ENCODE data around the gene ROCK1. TPM values are rescaled to one million over a fixed set of nuclear protein-coding genes. Genes with fewer than 3 reads are reported as not detected.

Gene ROCK1
- total RNA-seq, 1 donor from 2014 or later: 66.2 TPM

GRCh38 chr18:21110713-21111345 is 784 bp downstream of the ROCK1 start:
- Mint-ChIP-seq H3K4me1 (peaks cover 4% of the 10 kb centered on the region), H3K36me3 (peaks cover 6% of the 10 kb centered on the region), H3K27me3 (ENCODE audit: insufficient read depth, low read depth) (peaks cover 2% of the 10 kb centered on the region), H3K9me3 (peaks cover 2% of the 10 kb centered on the region), H3K27ac (peak overlapping the region; percentile 74), H3K4me3 (no peak overlapping the region)
- Histone ChIP-seq H3K4me3 (peak overlapping the region; percentile 80), H3K79me2 (ENCODE audit: low read depth) (peaks cover 55% of the 10 kb centered on the region), H3F3A (ENCODE audit: low read depth) (peaks cover 24% of the 10 kb centered on the region), H4K20me1 (ENCODE audit: low read depth) (peaks cover 48% of the 10 kb centered on the region), H2AFZ (replicated peaks) (peak overlapping the region; percentile 85), H3K9me3 (ENCODE audit: low read depth) (no peaks in the 10 kb centered on the region), H3K36me3 (no peaks in the 10 kb centered on the region), H3K27me3 (peaks cover 19% of the 10 kb centered on the region), H3K27ac (peak overlapping the region; percentile 82), H3K4me1 (peaks cover 25% of the 10 kb centered on the region), H3K4me2 (peak overlapping the region; percentile 90), H3K9ac (peak overlapping the region; percentile 56)
- DNase-seq (ENCODE audit: low spot score): no peak
- TF ChIP-seq EZH2phosphoT487 (IDR thresholded peaks at IDR 0.05) (peak; percentile 20), EZH2 (IDR thresholded peaks at IDR 0.05) (peak; percentile 34), CTCF (IDR thresholded peaks at IDR 0.05) (no peak)

- H3F3A ChIP-seq (ENCODE audit: low read depth): peaks cover 24% of the 10 kb centered on the region
- H3K4me3 Mint-ChIP-seq: no peak overlapping the region
- H3K36me3 Mint-ChIP-seq: peaks cover 6% of the 10 kb centered on the region
- H3K4me3 ChIP-seq: peak overlapping the region; percentile 80
- peaks cover 55% of the 10 kb centered on the region for H4K20me1 ChIP-seq (ENCODE audit: low read depth)
- H2AFZ ChIP-seq (replicated peaks): peak overlapping the region; percentile 85
- H3K9me3 ChIP-seq (ENCODE audit: low read depth): no peaks in the 10 kb centered on the region
- H3K4me1 ChIP-seq: peaks cover 25% of the 10 kb centered on the region
- H3K79me2 ChIP-seq (ENCODE audit: low read depth): peaks cover 62% of the 10 kb centered on the region
- H3K4me2 ChIP-seq: peak overlapping the region; percentile 90
- H3K27me3 Mint-ChIP-seq (ENCODE audit: insufficient read depth, low read depth): peaks cover 2% of the 10 kb centered on the region
- no peaks in the 10 kb centered on the region for H3K36me3 ChIP-seq
- H3K27me3 ChIP-seq: peaks cover 19% of the 10 kb centered on the region
- H3K27ac Mint-ChIP-seq: peak overlapping the region; percentile 74
- peak overlapping the region; percentile 51 for H3K9ac ChIP-seq
- TF ChIP-seq EZH2phosphoT487 (IDR thresholded peaks at IDR 0.05): no peak
- no peak for TF ChIP-seq CTCF (IDR thresholded peaks at IDR 0.05)
- TF ChIP-seq EZH2 (IDR thresholded peaks at IDR 0.05): no peak
- peaks cover 3% of the 10 kb centered on the region for H3K9me3 Mint-ChIP-seq
- H3K4me1 Mint-ChIP-seq: peaks cover 4% of the 10 kb centered on the region
- no peak overlapping the region for H3K27ac ChIP-seq
- DNase-seq (ENCODE audit: low spot score): no peak
Measured at GRCh38 chr18:21109936-21110712, 1.5 kb downstream of the ROCK1 start.

GRCh38 chr18:21105936-21106335 is 5.7 kb downstream of the ROCK1 start:
- Mint-ChIP-seq H3K4me1 (peaks cover 4% of the 10 kb centered on the region), H3K27me3 (ENCODE audit: insufficient read depth, low read depth) (no peaks in the 10 kb centered on the region), H3K9me3 (peaks cover 9% of the 10 kb centered on the region), H3K27ac (no peak overlapping the region), H3K4me3 (no peak overlapping the region), H3K36me3 (peaks cover 13% of the 10 kb centered on the region)
- no peak for DNase-seq (ENCODE audit: low spot score)
- H3K4me2 ChIP-seq: no peak overlapping the region
- peaks cover 9% of the 10 kb centered on the region for H3F3A ChIP-seq (ENCODE audit: low read depth)
- peaks cover 20% of the 10 kb centered on the region for H3K4me1 ChIP-seq
- no peak overlapping the region for H3K4me3 ChIP-seq
- H4K20me1 ChIP-seq (ENCODE audit: low read depth): peaks cover 86% of the 10 kb centered on the region
- no peaks in the 10 kb centered on the region for H3K27me3 ChIP-seq
- H3K9me3 ChIP-seq (ENCODE audit: low read depth): no peaks in the 10 kb centered on the region
- H3K79me2 ChIP-seq (ENCODE audit: low read depth): peaks cover 100% of the 10 kb centered on the region
- TF ChIP-seq EZH2phosphoT487 (IDR thresholded peaks at IDR 0.05) (no peak), EZH2 (IDR thresholded peaks at IDR 0.05) (no peak), CTCF (IDR thresholded peaks at IDR 0.05) (no peak)
- H3K9ac ChIP-seq: no peak overlapping the region
- no peaks in the 10 kb centered on the region for H3K36me3 ChIP-seq
- H2AFZ ChIP-seq (replicated peaks): no peak overlapping the region
- H3K27ac ChIP-seq: no peak overlapping the region
